Ishikawa (cell line): Measurements from ENCODE around the gene LSM7.

Source experiments
- CEBPB ChIP-seq: IDR thresholded peaks from 2 replicates; pipeline ENCODE4 v1.6.1; 2012
- CREB1 ChIP-seq: IDR thresholded peaks from 2 replicates; pipeline ENCODE4 v1.6.1; 2012; ENCODE audit warnings: low read depth
- EGR1 ChIP-seq: IDR thresholded peaks from 2 replicates; pipeline ENCODE4 v1.6.1; 2012
- EP300 ChIP-seq: IDR thresholded peaks from 2 replicates; pipeline ENCODE4 v1.6.1; 2012; ENCODE audit warnings: borderline replicate concordance
- FOXM1 ChIP-seq: IDR thresholded peaks from 2 replicates; pipeline ENCODE4 v1.6.1; 2012; ENCODE audit warnings: low read depth, borderline replicate concordance
- NFIC ChIP-seq: IDR thresholded peaks from 2 replicates; pipeline ENCODE4 v1.6.1; 2012
- RAD21 ChIP-seq: IDR thresholded peaks from 2 replicates; pipeline ENCODE4 v1.6.1; 2012; ENCODE audit warnings: low read depth
- TAF1 ChIP-seq: IDR thresholded peaks from 2 replicates; pipeline ENCODE4 v1.6.1; 2012; ENCODE audit warnings: low read depth, mild to moderate bottlenecking
- TCF12 ChIP-seq: IDR thresholded peaks from 2 replicates; pipeline ENCODE4 v1.6.1; 2012; ENCODE audit warnings: low read depth
- TEAD4 ChIP-seq: IDR thresholded peaks from 2 replicates; pipeline ENCODE4 v1.6.1; 2012
- YY1 ChIP-seq: IDR thresholded peaks from 2 replicates; pipeline ENCODE4 v1.6.1; 2012; ENCODE audit warnings: low read depth
- ZBTB7A ChIP-seq: IDR thresholded peaks from 2 replicates; pipeline ENCODE4 v1.6.1; 2012; ENCODE audit warnings: low read depth
- TF ChIP-seq, protein P1 (sequence below): IDR thresholded peaks from 2 replicates; pipeline ENCODE4 v1.6.1; 2012
- TF ChIP-seq, protein P2 (sequence below): IDR thresholded peaks from 2 replicates; pipeline ENCODE4 v1.6.1; 2012; ENCODE audit warnings: low read depth, mild to moderate bottlenecking
- TF ChIP-seq, protein P3 (sequence below): IDR thresholded peaks from 2 replicates; pipeline ENCODE4 v1.6.1; 2012

LSM7 gene

DNA sequence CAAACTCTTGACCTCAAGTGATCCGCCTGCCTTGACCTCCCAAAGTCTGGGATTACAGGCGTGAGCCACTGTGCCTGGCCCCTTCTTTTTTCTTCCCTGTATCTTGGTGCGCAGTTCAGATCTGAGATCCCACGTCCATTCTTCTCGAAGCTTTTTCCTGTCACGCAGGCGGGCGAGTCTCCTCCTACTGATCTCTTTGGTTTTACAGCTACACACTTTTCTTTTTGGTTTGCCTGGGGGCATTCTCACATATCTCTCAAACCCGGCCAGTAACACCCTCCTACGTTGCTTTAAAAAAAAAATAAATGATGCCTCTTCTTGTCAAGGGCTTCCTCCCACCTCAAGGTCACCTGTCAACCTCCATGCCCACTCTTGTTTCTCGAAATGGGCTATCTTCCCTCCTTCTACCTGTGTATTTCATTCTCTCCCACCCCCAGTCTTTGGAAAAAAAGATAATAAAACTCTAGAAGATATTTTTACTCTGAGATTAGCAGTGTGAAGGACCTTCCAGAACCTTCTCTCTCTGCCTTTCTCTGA lies 43.8 kb upstream of the LSM7 start:
- TF ChIP-seq CEBPB: no peak
- no peak for TF ChIP-seq TEAD4
- no peak for TF ChIP-seq YY1
- no peak for TF ChIP-seq EGR1
- TF ChIP-seq CREB1: no peak
- no peak for TF ChIP-seq TAF1
- TF ChIP-seq TCF12: no peak
- TF ChIP-seq EP300: no peak
- TF ChIP-seq, protein P1, sequence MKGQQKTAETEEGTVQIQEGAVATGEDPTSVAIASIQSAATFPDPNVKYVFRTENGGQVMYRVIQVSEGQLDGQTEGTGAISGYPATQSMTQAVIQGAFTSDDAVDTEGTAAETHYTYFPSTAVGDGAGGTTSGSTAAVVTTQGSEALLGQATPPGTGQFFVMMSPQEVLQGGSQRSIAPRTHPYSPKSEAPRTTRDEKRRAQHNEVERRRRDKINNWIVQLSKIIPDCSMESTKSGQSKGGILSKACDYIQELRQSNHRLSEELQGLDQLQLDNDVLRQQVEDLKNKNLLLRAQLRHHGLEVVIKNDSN: no peak
- TF ChIP-seq, protein P2, sequence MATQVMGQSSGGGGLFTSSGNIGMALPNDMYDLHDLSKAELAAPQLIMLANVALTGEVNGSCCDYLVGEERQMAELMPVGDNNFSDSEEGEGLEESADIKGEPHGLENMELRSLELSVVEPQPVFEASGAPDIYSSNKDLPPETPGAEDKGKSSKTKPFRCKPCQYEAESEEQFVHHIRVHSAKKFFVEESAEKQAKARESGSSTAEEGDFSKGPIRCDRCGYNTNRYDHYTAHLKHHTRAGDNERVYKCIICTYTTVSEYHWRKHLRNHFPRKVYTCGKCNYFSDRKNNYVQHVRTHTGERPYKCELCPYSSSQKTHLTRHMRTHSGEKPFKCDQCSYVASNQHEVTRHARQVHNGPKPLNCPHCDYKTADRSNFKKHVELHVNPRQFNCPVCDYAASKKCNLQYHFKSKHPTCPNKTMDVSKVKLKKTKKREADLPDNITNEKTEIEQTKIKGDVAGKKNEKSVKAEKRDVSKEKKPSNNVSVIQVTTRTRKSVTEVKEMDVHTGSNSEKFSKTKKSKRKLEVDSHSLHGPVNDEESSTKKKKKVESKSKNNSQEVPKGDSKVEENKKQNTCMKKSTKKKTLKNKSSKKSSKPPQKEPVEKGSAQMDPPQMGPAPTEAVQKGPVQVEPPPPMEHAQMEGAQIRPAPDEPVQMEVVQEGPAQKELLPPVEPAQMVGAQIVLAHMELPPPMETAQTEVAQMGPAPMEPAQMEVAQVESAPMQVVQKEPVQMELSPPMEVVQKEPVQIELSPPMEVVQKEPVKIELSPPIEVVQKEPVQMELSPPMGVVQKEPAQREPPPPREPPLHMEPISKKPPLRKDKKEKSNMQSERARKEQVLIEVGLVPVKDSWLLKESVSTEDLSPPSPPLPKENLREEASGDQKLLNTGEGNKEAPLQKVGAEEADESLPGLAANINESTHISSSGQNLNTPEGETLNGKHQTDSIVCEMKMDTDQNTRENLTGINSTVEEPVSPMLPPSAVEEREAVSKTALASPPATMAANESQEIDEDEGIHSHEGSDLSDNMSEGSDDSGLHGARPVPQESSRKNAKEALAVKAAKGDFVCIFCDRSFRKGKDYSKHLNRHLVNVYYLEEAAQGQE: no peak
- TF ChIP-seq NFIC: no peak
- TF ChIP-seq ZBTB7A: no peak
- no peak for TF ChIP-seq FOXM1
- TF ChIP-seq, protein P3, sequence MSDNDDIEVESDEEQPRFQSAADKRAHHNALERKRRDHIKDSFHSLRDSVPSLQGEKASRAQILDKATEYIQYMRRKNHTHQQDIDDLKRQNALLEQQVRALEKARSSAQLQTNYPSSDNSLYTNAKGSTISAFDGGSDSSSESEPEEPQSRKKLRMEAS: no peak
- TF ChIP-seq RAD21: no peak

DNA sequence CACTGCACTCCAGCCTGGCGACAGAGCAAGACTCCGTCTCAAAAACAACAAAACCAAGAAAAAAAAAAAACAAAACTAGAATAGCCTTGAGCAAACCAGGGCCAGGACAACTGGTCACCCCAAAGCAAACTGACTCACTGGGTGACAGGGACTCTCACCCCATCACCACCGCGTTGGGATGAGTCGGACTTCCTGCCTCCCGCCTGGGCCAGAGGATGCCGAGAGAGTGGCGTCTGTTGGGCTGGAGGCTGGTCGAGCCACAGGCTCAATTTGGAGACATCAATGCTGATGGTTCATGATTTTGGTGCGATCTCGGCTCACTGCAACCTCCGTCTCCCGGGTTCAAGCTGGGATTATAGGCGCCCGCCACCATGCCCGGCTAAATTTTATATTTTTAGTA lies 43.3 kb upstream of the LSM7 start:
- TF ChIP-seq CEBPB (no peak), TCF12 (no peak), EGR1 (no peak), FOXM1 (no peak), YY1 (no peak), NFIC (no peak), TAF1 (no peak)
- TF ChIP-seq, protein P3: no peak
- TF ChIP-seq, protein P2: no peak

DNA sequence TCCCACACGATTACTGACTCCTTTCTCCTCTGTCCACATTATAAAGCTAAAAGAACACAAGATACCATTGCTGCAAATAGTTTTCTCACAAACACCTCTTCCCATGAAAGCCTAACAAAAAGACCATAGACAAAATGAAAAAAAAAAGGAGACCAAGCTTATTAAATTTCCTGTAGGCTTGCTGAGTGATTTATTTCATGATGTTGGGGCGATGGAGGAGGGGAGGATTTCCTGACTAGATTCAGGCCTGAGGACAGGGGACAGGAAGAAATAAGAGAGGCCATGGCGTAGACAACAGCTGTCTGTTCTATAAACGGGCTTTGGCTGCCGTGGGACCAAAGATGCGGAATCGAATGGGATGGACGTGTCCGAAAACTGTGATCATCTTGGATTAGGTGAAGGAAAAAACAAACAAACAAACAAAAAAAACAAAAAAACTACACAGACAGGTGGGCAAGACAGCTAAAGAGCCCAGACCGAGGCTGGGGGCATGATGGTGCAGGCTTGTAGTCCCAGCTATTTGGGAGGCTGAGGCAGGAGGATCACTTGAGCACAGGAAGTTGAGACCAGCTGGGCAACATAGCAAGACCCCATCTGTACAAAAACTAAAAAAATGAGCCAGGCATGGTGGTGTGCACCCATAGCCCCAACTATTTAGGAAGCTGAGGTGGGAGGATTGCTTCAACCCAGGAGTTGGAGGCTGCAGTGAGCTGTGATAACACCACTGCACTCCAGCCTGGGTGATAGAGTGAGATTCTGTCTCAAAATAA lies 37.0 kb upstream of the LSM7 start:
- no peak for TF ChIP-seq CEBPB
- no peak for TF ChIP-seq TEAD4
- no peak for TF ChIP-seq ZBTB7A
- TF ChIP-seq, protein P2: no peak
- no peak for TF ChIP-seq TCF12
- no peak for TF ChIP-seq NFIC
- TF ChIP-seq RAD21: no peak
- TF ChIP-seq, protein P1: no peak
- TF ChIP-seq, protein P3: no peak
- TF ChIP-seq YY1: no peak

DNA sequence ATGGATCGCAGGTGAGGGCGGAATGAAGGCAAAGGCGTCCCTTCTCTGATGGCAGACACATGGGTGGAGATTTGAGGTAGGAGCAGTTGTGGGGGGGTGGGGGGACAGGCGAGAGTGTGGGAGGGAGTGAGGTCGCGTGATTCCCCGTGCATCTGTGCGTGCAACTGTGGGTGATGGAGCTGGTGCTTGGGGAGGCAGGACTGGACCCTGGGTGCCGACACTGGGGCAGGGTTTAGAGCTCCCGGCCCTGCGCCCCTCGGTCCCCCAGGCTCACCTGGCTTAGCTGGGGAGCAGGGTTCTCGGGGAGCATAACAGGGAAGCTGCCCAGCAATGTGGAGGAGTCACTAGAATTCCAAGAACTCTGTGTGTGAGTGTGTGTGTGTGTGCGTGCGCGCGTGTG lies 35.0 kb upstream of the LSM7 start:
- TF ChIP-seq, protein P2: no peak
- TF ChIP-seq EGR1: no peak
- TF ChIP-seq NFIC: no peak
- TF ChIP-seq, protein P1: no peak
- TF ChIP-seq CEBPB: no peak
